Transverse colon (tissue), 4 donors: Measurements from ENCODE around the gene TACC2. TPM values are rescaled to one million over a fixed set of nuclear protein-coding genes. Genes with fewer than 3 reads are reported as not detected.

Experiments
- DNase-seq: peaks from one replicate; pipeline ENCODE4 v3.0.0-alpha.2; 2019
- H3K27ac ChIP-seq, 4 donors: fragments of 200-600 bp; sonication (generic); 2 replicates each; pipeline ENCODE4 v1.5.1; 2016 to 2018; ENCODE audit warnings: inconsistent platforms in 4 of 4
- H3K27me3 ChIP-seq: fragments of 200-600 bp; sonication (generic); 2 replicates; pipeline ENCODE4 v1.5.1; 2017; ENCODE audit warnings: inconsistent platforms
- H3K36me3 ChIP-seq, 4 donors: fragments of 200-600 bp; sonication (generic); 2 replicates each; pipeline ENCODE4 v1.5.1; 2017 to 2019; ENCODE audit warnings: inconsistent platforms in 4 of 4
- H3K4me1 ChIP-seq, 4 donors: fragments of 200-600 bp; sonication (generic); 2 replicates each; pipeline ENCODE4 v1.5.1; 2017 to 2020; ENCODE audit warnings: inconsistent platforms in 4 of 4
- H3K4me3 ChIP-seq, 4 donors: fragments of 200-600 bp; sonication (generic); 1 replicate in 1 of 4; 2 replicates in 3 of 4; pipeline versions ENCODE4 v1.5.1 to v1.6.1; 2017 to 2019; ENCODE audit warnings: inconsistent platforms in 4 of 4
- H3K9me3 ChIP-seq, 2 donors: fragments of 200-600 bp; sonication (generic); 2 replicates each; pipeline ENCODE4 v1.5.1; 2017 to 2019; ENCODE audit warnings: inconsistent platforms in 2 of 2
- CTCF ChIP-seq, 5 experiments: fragments of 200-600 bp in 3 of 5; fragments of 450-650 bp in 2 of 5; sonication (generic) in 3 of 5; IDR thresholded peaks; 1 replicate in 2 of 5; 2 replicates in 3 of 5; pipeline ENCODE4 v1.5.1; 2016 to 2017; ENCODE audit warnings: antibody characterized with exemption in 5 of 5, inconsistent platforms in 3 of 5, mild to moderate bottlenecking in 2 of 5, moderate library complexity in 1 of 5
- EP300 ChIP-seq: sonication (generic); formaldehyde crosslinking; IDR thresholded peaks from one replicate; pipeline ENCODE4 v1.6.1; 2017; ENCODE audit warnings: antibody characterized with exemption, low read depth
- POLR2A ChIP-seq: fragments of 450-650 bp; IDR thresholded peaks from one replicate; pipeline ENCODE4 v1.6.1; 2016; ENCODE audit warnings: antibody characterized with exemption, mild to moderate bottlenecking, moderate library complexity
- POLR2AphosphoS5 ChIP-seq, 3 donors: sonication (generic); formaldehyde crosslinking; IDR thresholded peaks; one replicate each; pipeline ENCODE4 v1.6.1; 2016; ENCODE audit warnings: antibody characterized with exemption in 3 of 3
- WGBS, 2 donors: methylation state at CpG; one replicate each; pipeline ENCODE4 v1.1.5; 2018; ENCODE audit warnings: low coverage in 1 of 2; 5-methylcytosine and 5-hydroxymethylcytosine counted together
- in situ Hi-C, 4 donors: fragments of 200-750 bp; cut with MboI; loops; one replicate each; pipeline versions ENCODE4 v1.15.0 to v1.15.1; 2017; ENCODE audit warnings: low sequenced_read_pairs in 3 of 4, low pct_ligation_motif_present in 1 of 4, low pct_unique_long_range_greater_than_20kb in 1 of 4
- intact Hi-C: fragments of 100-400 bp; cut with DNase I; formaldehyde crosslinking; loops from one replicate; pipeline ENCODE4 v1.15.1; 2023; ENCODE audit warnings: low total_unique reads
- total RNA-seq, 4 donors: library from RNA; depleted of rRNA; stranded (reverse); fragments of >200 nt; gene quantifications; one replicate each; pipeline ENCODE4 v1.1.0, GENCODE V29; 2016

The TACC2 gene, protein sequence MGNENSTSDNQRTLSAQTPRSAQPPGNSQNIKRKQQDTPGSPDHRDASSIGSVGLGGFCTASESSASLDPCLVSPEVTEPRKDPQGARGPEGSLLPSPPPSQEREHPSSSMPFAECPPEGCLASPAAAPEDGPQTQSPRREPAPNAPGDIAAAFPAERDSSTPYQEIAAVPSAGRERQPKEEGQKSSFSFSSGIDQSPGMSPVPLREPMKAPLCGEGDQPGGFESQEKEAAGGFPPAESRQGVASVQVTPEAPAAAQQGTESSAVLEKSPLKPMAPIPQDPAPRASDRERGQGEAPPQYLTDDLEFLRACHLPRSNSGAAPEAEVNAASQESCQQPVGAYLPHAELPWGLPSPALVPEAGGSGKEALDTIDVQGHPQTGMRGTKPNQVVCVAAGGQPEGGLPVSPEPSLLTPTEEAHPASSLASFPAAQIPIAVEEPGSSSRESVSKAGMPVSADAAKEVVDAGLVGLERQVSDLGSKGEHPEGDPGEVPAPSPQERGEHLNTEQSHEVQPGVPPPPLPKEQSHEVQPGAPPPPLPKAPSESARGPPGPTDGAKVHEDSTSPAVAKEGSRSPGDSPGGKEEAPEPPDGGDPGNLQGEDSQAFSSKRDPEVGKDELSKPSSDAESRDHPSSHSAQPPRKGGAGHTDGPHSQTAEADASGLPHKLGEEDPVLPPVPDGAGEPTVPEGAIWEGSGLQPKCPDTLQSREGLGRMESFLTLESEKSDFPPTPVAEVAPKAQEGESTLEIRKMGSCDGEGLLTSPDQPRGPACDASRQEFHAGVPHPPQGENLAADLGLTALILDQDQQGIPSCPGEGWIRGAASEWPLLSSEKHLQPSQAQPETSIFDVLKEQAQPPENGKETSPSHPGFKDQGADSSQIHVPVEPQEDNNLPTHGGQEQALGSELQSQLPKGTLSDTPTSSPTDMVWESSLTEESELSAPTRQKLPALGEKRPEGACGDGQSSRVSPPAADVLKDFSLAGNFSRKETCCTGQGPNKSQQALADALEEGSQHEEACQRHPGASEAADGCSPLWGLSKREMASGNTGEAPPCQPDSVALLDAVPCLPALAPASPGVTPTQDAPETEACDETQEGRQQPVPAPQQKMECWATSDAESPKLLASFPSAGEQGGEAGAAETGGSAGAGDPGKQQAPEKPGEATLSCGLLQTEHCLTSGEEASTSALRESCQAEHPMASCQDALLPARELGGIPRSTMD (N-terminal part only)
- total RNA-seq = 100 to 1,000 TPM in 2 of 4 donors, 10 to 100 TPM in 2; 65.9 to 178 (median 101) TPM

GRCh38 chr10:121988361-121989324, at the start of gene TACC2:
TACC2 (plus strand) TSS chr10:121989163; CDS start chr10:122021982, 32,819 bp downstream.
- Histone ChIP-seq H3K4me3 (no peak within 1 kb of the TSS), H3K27ac (peak within 1 kb of the TSS; percentile 22 to 52 (median 36)), H3K9me3 (peaks cover 0 to 6% of the 10 kb centered on the region in 2 donors), H3K27me3 (no peaks in the 10 kb centered on the region), H3K36me3 (no peaks in the 10 kb centered on the region), H3K4me1 (peaks cover 5 to 15% (median 12%) of the 10 kb centered on the region in 4 donors)
- WGBS, 2 donors = 61 to 88% methylated on average over 11 to 15 of the region's 15 CpGs
- TF ChIP-seq CTCF (IDR thresholded peaks at IDR 0.05) = no peak
- no peak for TF ChIP-seq POLR2AphosphoS5 (IDR thresholded peaks at IDR 0.05)
- TF ChIP-seq EP300 = no peak
- TF ChIP-seq POLR2A = no peak
- in situ Hi-C loops = no loop called here
- intact Hi-C loops = no loop called here
- no peak for DNase-seq

DNA sequence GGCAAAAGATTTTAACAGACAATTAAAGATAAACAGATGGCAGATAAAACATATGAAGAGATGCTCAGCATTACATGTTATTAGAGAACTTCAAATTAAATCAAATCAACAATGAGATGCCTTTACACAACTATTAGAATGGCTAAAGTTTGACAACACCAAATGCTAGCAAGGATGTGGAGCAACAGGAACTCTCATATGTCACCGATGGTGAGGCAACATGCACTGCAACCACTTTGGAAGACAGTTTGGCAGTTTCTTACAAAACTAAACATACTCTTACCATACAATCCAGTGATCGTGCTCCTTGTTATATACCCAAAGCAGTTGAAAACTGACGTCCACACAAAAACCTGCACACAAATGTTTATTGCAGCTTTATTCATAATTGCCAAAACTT, 47.4 kb upstream of the TACC2 start:
- Histone ChIP-seq H3K27ac (no peak overlapping the region), H3K36me3 (no peaks in the 10 kb centered on the region), H3K9me3 (no peaks in the 10 kb centered on the region), H3K27me3 (no peaks in the 10 kb centered on the region), H3K4me1 (peaks cover 0 to 18% (median 6%) of the 10 kb centered on the region in 4 donors), H3K4me3 (no peak overlapping the region)
- TF ChIP-seq CTCF (IDR thresholded peaks at IDR 0.05) (no peak), EP300 (no peak), POLR2AphosphoS5 (IDR thresholded peaks at IDR 0.05) (no peak), POLR2A (no peak)
- 76 to 80% methylated on average over 3 of the region's 3 CpGs for WGBS, 2 donors
- no peak for DNase-seq
- intact Hi-C loops (no loop called here), in situ Hi-C loops (no loop called here)

DNA sequence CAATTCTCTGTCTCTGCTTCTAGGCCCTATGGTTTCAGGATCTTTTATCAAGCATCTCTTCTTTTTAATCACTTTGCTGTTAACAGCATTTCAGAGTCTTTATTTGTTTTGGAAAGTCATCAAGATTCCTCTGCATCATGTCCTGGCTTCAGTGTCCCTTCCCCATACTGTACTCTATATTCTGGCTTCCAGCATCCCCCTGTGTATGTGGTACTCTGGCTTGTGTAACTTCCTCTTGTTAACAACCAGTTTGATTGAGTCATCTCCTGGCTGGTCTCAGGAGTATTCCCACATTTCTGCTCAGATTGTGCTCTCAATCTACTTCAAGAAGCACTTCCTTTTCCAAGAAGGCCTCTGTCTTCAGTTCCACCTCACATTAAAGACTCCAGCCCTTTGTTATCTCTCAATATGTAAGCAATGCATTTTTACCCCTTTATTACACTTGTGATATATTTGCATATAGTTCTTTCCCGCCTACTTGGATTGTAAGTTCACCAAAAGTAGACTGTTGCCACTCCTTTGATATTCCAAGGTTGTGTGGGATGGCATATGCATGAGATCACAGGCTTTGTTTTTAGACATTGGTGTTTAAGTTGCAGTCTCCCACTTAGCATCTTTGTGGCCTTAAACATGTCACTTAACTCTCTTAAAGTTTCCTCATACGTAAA, 46.1 kb upstream of the TACC2 start:
- in situ Hi-C loops = no loop called here
- 60% methylated on average over 2 of the region's 2 CpGs; no CpG with 5 or more reads in 1 of the 2 donors for WGBS, 2 donors
- peak overlapping the region; percentile 1 to 61 (median 28) for H3K27ac ChIP-seq
- H3K4me3 ChIP-seq = no peak overlapping the region
- no peaks in the 10 kb centered on the region for H3K36me3 ChIP-seq
- no peak for DNase-seq
- no peaks in the 10 kb centered on the region for H3K9me3 ChIP-seq
- H3K27me3 ChIP-seq = no peaks in the 10 kb centered on the region
- peaks cover 0 to 12% (median 5%) of the 10 kb centered on the region in 4 donors for H3K4me1 ChIP-seq
- peak in 1 of 3 donors; percentile 9 for TF ChIP-seq POLR2AphosphoS5 (IDR thresholded peaks at IDR 0.05)
- no peak for TF ChIP-seq EP300
- intact Hi-C loops = no loop called here
